ENCODE data around the gene ZNF516. TPM values are rescaled to one million over a fixed set of nuclear protein-coding genes. Genes with fewer than 3 reads are reported as not detected.

The ZNF516 gene
- total RNA-seq, 6 donors from 2014 or later = 21.9 to 44.3 (median 36.5) TPM

- peaks cover 14 to 42% (median 15%) of the 10 kb centered on the region in 4 donors for H3K4me1 ChIP-seq
- no peaks in the 10 kb centered on the region for H3K9me3 ChIP-seq
- DNase-seq (no peak), ATAC-seq (ENCODE audit: low FRiP score in 2 of 2) (no peak)
- no peak overlapping the region for H3K27ac ChIP-seq
- 91 to 97% methylated on average over 14 to 18 of the region's 18 CpGs for WGBS, 2 donors
- TF ChIP-seq POLR2AphosphoS5 (IDR thresholded peaks at IDR 0.05) = no peak
- H3K4me3 ChIP-seq = no peak overlapping the region
- no peaks in the 10 kb centered on the region for H3K27me3 ChIP-seq
- H3K36me3 ChIP-seq = peaks cover 0 to 12% (median 3%) of the 10 kb centered on the region in 4 donors
Measured at GRCh38 chr18:76463358-76463757, 31.7 kb downstream of the ZNF516 start.

GRCh38 chr18:76462326-76462694 is 32.7 kb downstream of the ZNF516 start:
- H3K4me3 ChIP-seq = no peak overlapping the region
- no peaks in the 10 kb centered on the region for H3K27me3 ChIP-seq
- peaks cover 0 to 12% (median 3%) of the 10 kb centered on the region in 4 donors for H3K36me3 ChIP-seq
- H3K4me1 ChIP-seq = peaks cover 5 to 32% (median 10%) of the 10 kb centered on the region in 4 donors
- WGBS, 2 donors = 94 to 96% methylated on average over 12 of the region's 12 CpGs
- H3K27ac ChIP-seq = no peak overlapping the region
- ATAC-seq (ENCODE audit: low FRiP score in 2 of 2) = no peak
- DNase-seq = no peak
- TF ChIP-seq POLR2A (IDR thresholded peaks at IDR 0.05) (no peak), POLR2AphosphoS5 (IDR thresholded peaks at IDR 0.05) (no peak), EP300 (IDR thresholded peaks at IDR 0.05) (no peak), CTCF (IDR thresholded peaks at IDR 0.05) (no peak)
- no peaks in the 10 kb centered on the region for H3K9me3 ChIP-seq

- TF ChIP-seq EP300 (IDR thresholded peaks at IDR 0.05) (no peak), POLR2A (IDR thresholded peaks at IDR 0.05) (no peak), CTCF (IDR thresholded peaks at IDR 0.05) (no peak), POLR2AphosphoS5 (IDR thresholded peaks at IDR 0.05) (no peak)
- Histone ChIP-seq H3K36me3 (peaks cover 0 to 12% (median 3%) of the 10 kb centered on the region in 4 donors), H3K4me3 (no peak overlapping the region), H3K4me1 (peaks cover 5 to 27% (median 9%) of the 10 kb centered on the region in 4 donors), H3K9me3 (no peaks in the 10 kb centered on the region), H3K27me3 (no peaks in the 10 kb centered on the region), H3K27ac (no peak overlapping the region)
- DNase-seq (peak in 1 of 2 donors; percentile 63), ATAC-seq (ENCODE audit: low FRiP score in 2 of 2) (no peak)
- WGBS, 2 donors = 94 to 96% methylated on average over 22 to 27 of the region's 27 CpGs
Measured at GRCh38 chr18:76461692-76462325, 33.2 kb downstream of the ZNF516 start.

GRCh38 chr18:76461148-76461547 is 33.9 kb downstream of the ZNF516 start:
- H3K27me3 ChIP-seq = no peaks in the 10 kb centered on the region
- H3K9me3 ChIP-seq = no peaks in the 10 kb centered on the region
- ATAC-seq (ENCODE audit: low FRiP score in 2 of 2) (no peak), DNase-seq (no peak)
- WGBS, 2 donors = 88 to 90% methylated on average over 7 to 8 of the region's 8 CpGs
- H3K4me1 ChIP-seq = peaks cover 5 to 21% (median 9%) of the 10 kb centered on the region in 4 donors
- H3K36me3 ChIP-seq = peaks cover 0 to 12% (median 3%) of the 10 kb centered on the region in 4 donors
- no peak overlapping the region for H3K4me3 ChIP-seq
- TF ChIP-seq POLR2A (IDR thresholded peaks at IDR 0.05) (no peak), CTCF (IDR thresholded peaks at IDR 0.05) (no peak), EP300 (IDR thresholded peaks at IDR 0.05) (no peak), POLR2AphosphoS5 (IDR thresholded peaks at IDR 0.05) (no peak)
- H3K27ac ChIP-seq = no peak overlapping the region

DNA sequence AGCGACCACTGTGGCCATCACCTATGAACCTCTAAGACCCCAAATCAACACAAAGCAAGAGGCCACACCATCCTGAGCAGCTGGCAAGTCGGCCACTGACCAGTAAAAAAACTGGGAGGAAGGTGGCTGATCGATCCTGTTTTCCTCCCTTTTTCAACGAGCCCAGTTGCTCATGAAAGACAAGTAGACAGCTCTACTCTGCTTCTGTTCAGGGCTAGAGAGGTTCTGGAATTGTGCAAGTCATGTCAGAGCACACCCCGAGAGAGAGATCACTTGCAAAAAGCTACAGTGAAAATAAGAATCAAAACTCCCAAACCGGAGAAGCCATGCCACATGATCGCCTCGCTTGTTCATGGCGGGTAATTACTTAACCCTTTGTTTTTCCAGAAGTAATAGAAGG is 34.6 kb downstream of the ZNF516 start:
- no peak for ATAC-seq (ENCODE audit: low FRiP score in 2 of 2)
- 58 to 69% methylated on average over 9 of the region's 9 CpGs for WGBS, 2 donors
- DNase-seq = no peak
- H3K36me3 ChIP-seq = peaks cover 0 to 12% (median 3%) of the 10 kb centered on the region in 4 donors
- no peaks in the 10 kb centered on the region for H3K27me3 ChIP-seq
- no peak overlapping the region for H3K4me3 ChIP-seq
- peaks cover 5 to 20% (median 9%) of the 10 kb centered on the region in 4 donors for H3K4me1 ChIP-seq
- peak overlapping the region in 3 of 4 donors; percentile 32 to 56 (median 40) for H3K27ac ChIP-seq
- TF ChIP-seq CTCF (IDR thresholded peaks at IDR 0.05) (no peak), POLR2AphosphoS5 (IDR thresholded peaks at IDR 0.05) (no peak), POLR2A (IDR thresholded peaks at IDR 0.05) (no peak)
- H3K9me3 ChIP-seq = no peaks in the 10 kb centered on the region
